ENCODE data around the gene TRIM9. TPM values are rescaled to one million over a fixed set of nuclear protein-coding genes. Genes with fewer than 3 reads are reported as not detected.

The TRIM9 gene
- total and polyA plus RNA-seq, 2 donors (not counting 3 experiments of a cell fraction or from before 2014, with no cell fraction given) = not detected

DNA sequence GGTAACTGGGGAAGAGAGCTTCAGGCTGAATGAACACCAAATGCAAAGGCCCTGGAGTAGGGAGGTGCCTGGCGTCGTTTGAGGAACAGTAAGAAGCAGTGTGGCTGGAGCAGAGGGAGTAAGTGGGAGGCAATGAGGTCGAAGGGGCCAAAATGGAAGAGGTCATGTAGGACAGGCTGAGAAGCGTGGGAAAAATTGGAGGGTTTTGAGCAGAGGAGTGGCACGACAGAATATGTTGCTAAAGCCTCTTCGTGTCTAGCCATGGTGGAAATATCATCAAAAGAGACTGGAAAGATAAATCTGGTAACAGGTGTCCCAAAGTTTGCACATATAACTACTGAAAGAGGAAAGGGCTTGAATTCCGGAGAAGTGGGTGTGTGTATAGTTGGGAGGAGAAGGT, 1.9 kb downstream of the TRIM9 start:
- Histone ChIP-seq H3K79me2 (ENCODE audit: control insufficient read depth, insufficient read depth, low read length) (no peaks in the 10 kb centered on the region), H3K4me2 (ENCODE audit: insufficient read depth, low read length) (no peak overlapping the region), H3K9me3 (replicated peaks; ENCODE audit: control insufficient read depth, insufficient read depth, low read length) (no peaks in the 10 kb centered on the region), H3K4me1 (ENCODE audit: control insufficient read depth, extremely low read depth, insufficient read depth, low read length) (peaks cover 10% of the 10 kb centered on the region), H3K27ac (ENCODE audit: insufficient read depth, low read depth, low read length) (no peak overlapping the region), H3K36me3 (ENCODE audit: control insufficient read depth in 2 of 2, extremely low read depth in 1 of 2, insufficient read depth in 2 of 2, low read length in 2 of 2) (no peaks in the 10 kb centered on the region), H2AFZ (ENCODE audit: low read depth, low read length) (no peak overlapping the region), H3K9ac (replicated peaks; ENCODE audit: extremely low read depth, insufficient read depth, low read length) (no peak overlapping the region), H3K27me3 (ENCODE audit: control insufficient read depth in 2 of 2, insufficient read depth in 2 of 2, low read length in 2 of 2) (peaks cover 27 to 56% of the 10 kb centered on the region in 2 experiments), H3K4me3 (replicated peaks in 1 of 3; ENCODE audit: insufficient read depth in 1 of 3, low read depth in 1 of 3, low read length in 3 of 3) (no peak overlapping the region), H4K20me1 (replicated peaks; ENCODE audit: control insufficient read depth, extremely low read depth, insufficient read depth, low read length) (no peaks in the 10 kb centered on the region), H3K9me1 (replicated peaks; ENCODE audit: control insufficient read depth, extremely low read depth, insufficient read depth, low read length) (no peaks in the 10 kb centered on the region)
- no peak for FAIRE-seq
- CTCF ChIA-PET = interaction anchor here (1.4 kb wide), 1 partner anchor 11 kb away, joined by 3 read pairs; no protein-coding TSS in a partner anchor
- POLR2A ChIA-PET = no interaction called here
- no peak for TF ChIP-seq GATA2 (IDR thresholded peaks at IDR 0.05; ENCODE audit: insufficient read depth, insufficient read length, low read depth, low read length)
- TF ChIP-seq POLR2A (IDR thresholded peaks at IDR 0.05; ENCODE audit: low read depth, low read length) = no peak
- no peak for TF ChIP-seq FOS (IDR thresholded peaks at IDR 0.05; ENCODE audit: borderline replicate concordance, insufficient read depth, low read length)
- no peak for TF ChIP-seq POLR2AphosphoS5 (IDR thresholded peaks at IDR 0.05; ENCODE audit: insufficient read depth, low read depth, low read length)
- no peak for TF ChIP-seq MYC (IDR thresholded peaks at IDR 0.05; ENCODE audit: low read depth, low read length)
- TF ChIP-seq, protein P1, sequence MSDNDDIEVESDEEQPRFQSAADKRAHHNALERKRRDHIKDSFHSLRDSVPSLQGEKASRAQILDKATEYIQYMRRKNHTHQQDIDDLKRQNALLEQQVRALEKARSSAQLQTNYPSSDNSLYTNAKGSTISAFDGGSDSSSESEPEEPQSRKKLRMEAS (IDR thresholded peaks at IDR 0.05; ENCODE audit: insufficient read depth, insufficient read length) = no peak
- TF ChIP-seq EZH2 (IDR thresholded peaks at IDR 0.05; ENCODE audit: borderline replicate concordance, low read depth, low read length, severe bottlenecking) = no peak
- TF ChIP-seq CTCF (IDR thresholded peaks at IDR 0.05; ENCODE audit: extremely low read depth in 1 of 2, insufficient read depth in 1 of 2, low read depth in 1 of 2, low read length in 2 of 2) = no peak
- no peak for TF ChIP-seq JUN (IDR thresholded peaks at IDR 0.05; ENCODE audit: borderline replicate concordance, insufficient read depth, insufficient read length, low read depth)
- dilution Hi-C loops (cut with MboI; ENCODE audit: extremely low pct_ligation_motif_present, low sequenced_read_pairs) (no loop called here), intact Hi-C loops (cut with micrococcal nuclease) (no loop called here)
- BruUV-seq (replicated peaks) = no TSS peak
- DNase-seq (ENCODE audit: low read depth, low spot score) = no peak

All from endothelial cell of umbilical vein (primary cell).